Measurements from ENCODE around the gene TSPAN3.

The TSPAN3 gene

GRCh38 chr15:77002954-77003912 is 67.7 kb downstream of the TSPAN3 start:
- DNase-seq, result no peak

- DNase-seq, result no peak
Observed at GRCh38 chr15:77002436-77002835, 68.5 kb downstream of the TSPAN3 start.

- no peak for DNase-seq
Observed at GRCh38 chr15:77001966-77002365, 68.9 kb downstream of the TSPAN3 start.

GRCh38 chr15:77001351-77001750 is 69.6 kb downstream of the TSPAN3 start:
- DNase-seq, result no peak

- no peak for DNase-seq
Observed at GRCh38 chr15:76999996-77000395, 70.9 kb downstream of the TSPAN3 start.

- DNase-seq, result no peak
Observed at GRCh38 chr15:76998663-76999285, 72.1 kb downstream of the TSPAN3 start.

- no peak for DNase-seq
Observed at GRCh38 chr15:76996526-76997401, 74.1 kb downstream of the TSPAN3 start.

- DNase-seq, result no peak
Observed at GRCh38 chr15:76996076-76996525, 74.8 kb downstream of the TSPAN3 start.

GRCh38 chr15:76994971-76995945 is 75.7 kb downstream of the TSPAN3 start, which contains the start of gene PSTPIP1:
Gene PSTPIP1, plus strand, starts transcription at chr15:76995126. Its CDS starts 448 bp downstream, at chr15:76995574.
- DNase-seq, result no peak

- no peak for DNase-seq
Observed at GRCh38 chr15:76994496-76994895, 76.4 kb downstream of the TSPAN3 start.

GRCh38 chr15:76994001-76994400 is 76.9 kb downstream of the TSPAN3 start:
- no peak for DNase-seq

- no peak for DNase-seq
Observed at GRCh38 chr15:76993114-76993725, 77.7 kb downstream of the TSPAN3 start.

GRCh38 chr15:76991741-76992645 is 78.9 kb downstream of the TSPAN3 start:
- DNase-seq, result no peak
